DMS 273 (cell line): ENCODE data around the gene CACNA2D3.
A peak's percentile ranks its signal among the peaks of the same experiment; 100 is the strongest.

Experiments
- DNase-seq: peaks from one replicate; lab custom pipeline; 2025; ENCODE audit not compliant: unreplicated experiment; lab: John Stamatoyannopoulos, UW

CACNA2D3 gene

GRCh38 chr3:54714035-54714434, 591.7 kb downstream of the CACNA2D3 start:
- DNase-seq = no peak

GRCh38 chr3:54717506-54717905, 595.2 kb downstream of the CACNA2D3 start:
- no peak for DNase-seq

- DNase-seq = no peak
Observed at GRCh38 chr3:54719914-54720313, 597.6 kb downstream of the CACNA2D3 start.

- DNase-seq = no peak
Observed at GRCh38 chr3:54720604-54721003, 598.3 kb downstream of the CACNA2D3 start.

- no peak for DNase-seq
Observed at GRCh38 chr3:54731732-54732445, 609.5 kb downstream of the CACNA2D3 start.

GRCh38 chr3:54733106-54734006, 611.0 kb downstream of the CACNA2D3 start:
- peak; percentile 67 for DNase-seq

GRCh38 chr3:54736459-54736858, 614.1 kb downstream of the CACNA2D3 start:
- no peak for DNase-seq

- no peak for DNase-seq
Observed at GRCh38 chr3:54743755-54744154, 621.4 kb downstream of the CACNA2D3 start.

- DNase-seq = no peak
Observed at GRCh38 chr3:54744291-54744690, 621.9 kb downstream of the CACNA2D3 start.

- DNase-seq = no peak
Observed at GRCh38 chr3:54745843-54746242, 623.5 kb downstream of the CACNA2D3 start.

- no peak for DNase-seq
Observed at GRCh38 chr3:54746722-54747121, 624.4 kb downstream of the CACNA2D3 start.

GRCh38 chr3:54755756-54756155, 633.4 kb downstream of the CACNA2D3 start:
- no peak for DNase-seq

- DNase-seq = no peak
Observed at GRCh38 chr3:54756330-54756731, 634.0 kb downstream of the CACNA2D3 start.

- DNase-seq = no peak
Observed at GRCh38 chr3:54758461-54758860, 636.1 kb downstream of the CACNA2D3 start.

- DNase-seq = no peak
Observed at GRCh38 chr3:54759166-54759565, 636.8 kb downstream of the CACNA2D3 start.

GRCh38 chr3:54760201-54760600, 637.8 kb downstream of the CACNA2D3 start:
- no peak for DNase-seq

- no peak for DNase-seq
Observed at GRCh38 chr3:54761637-54762036, 639.3 kb downstream of the CACNA2D3 start.

GRCh38 chr3:54764911-54765310, 642.6 kb downstream of the CACNA2D3 start:
- DNase-seq = no peak

GRCh38 chr3:54771050-54771449, 648.7 kb downstream of the CACNA2D3 start:
- no peak for DNase-seq

- no peak for DNase-seq
Observed at GRCh38 chr3:54772051-54772450, 649.7 kb downstream of the CACNA2D3 start.

- DNase-seq = no peak
Observed at GRCh38 chr3:54772746-54773145, 650.4 kb downstream of the CACNA2D3 start.

GRCh38 chr3:54773271-54773670, 650.9 kb downstream of the CACNA2D3 start:
- peak; percentile 87 for DNase-seq
